Ureter (tissue), 1 donor: Measurements from ENCODE around the gene CCL22. TPM values are rescaled to one million over a fixed set of nuclear protein-coding genes. Genes with fewer than 3 reads are reported as not detected.
"Not testable (repeated sequence)": the region's sequence is repeated elsewhere in the genome, so short reads cannot be mapped to it uniquely, and the experiment has no call there.

Experiments used
- DNase-seq: peaks from one replicate; pipeline ENCODE4 v3.0.0-alpha.2; 2020; ENCODE audit warnings: low spot score
- total RNA-seq: library from RNA; stranded (reverse); gene quantifications from one replicate; pipeline ENCODE4 v1.2.4, GENCODE V29; 2023
- donor health status: DM: yes; HTN: yes; CAD: no.

The CCL22 gene
- total RNA-seq, 1 donor from 2014 or later = not detected

DNA sequence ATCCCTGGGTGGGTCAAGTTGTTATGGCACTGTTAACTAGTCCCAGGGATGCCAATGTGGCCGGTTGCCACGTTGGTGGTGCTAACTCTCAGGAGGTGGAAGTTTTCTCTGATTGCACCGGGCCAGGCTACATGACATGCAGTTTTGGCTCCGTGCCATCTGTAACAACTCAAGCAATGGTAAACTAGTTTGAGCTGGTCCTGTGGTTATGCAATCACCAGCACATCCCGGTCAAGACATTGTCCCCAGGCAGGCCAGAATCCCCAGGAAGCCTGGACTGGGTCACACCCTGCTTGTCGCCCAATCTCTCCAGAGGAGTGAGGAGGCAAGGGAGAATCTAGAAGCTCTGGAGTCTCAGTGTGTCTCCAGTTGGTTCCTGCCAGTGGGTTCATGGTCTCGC lies 35.9 kb downstream of the CCL22 start:
- DNase-seq = peak; percentile 87

DNA sequence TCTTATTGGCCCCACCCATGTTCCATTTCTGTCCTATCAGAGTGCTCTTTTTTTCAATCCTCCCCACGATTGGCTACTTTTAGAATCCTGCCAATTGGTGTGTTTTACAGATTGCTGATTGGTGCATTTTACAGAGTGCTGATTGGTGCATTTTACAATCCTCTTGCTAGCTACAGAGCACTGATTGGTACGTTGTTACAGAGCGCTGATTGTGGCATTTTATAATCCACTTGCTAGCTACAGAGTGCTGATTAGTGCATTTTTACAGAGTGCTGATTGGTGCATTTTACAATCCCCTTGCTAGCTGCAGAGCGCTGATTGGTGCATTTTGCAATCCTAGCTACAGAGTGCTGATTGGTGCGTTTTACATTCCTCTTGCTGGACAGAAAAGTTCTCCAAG lies 36.4 kb downstream of the CCL22 start:
- no peak for DNase-seq

DNA sequence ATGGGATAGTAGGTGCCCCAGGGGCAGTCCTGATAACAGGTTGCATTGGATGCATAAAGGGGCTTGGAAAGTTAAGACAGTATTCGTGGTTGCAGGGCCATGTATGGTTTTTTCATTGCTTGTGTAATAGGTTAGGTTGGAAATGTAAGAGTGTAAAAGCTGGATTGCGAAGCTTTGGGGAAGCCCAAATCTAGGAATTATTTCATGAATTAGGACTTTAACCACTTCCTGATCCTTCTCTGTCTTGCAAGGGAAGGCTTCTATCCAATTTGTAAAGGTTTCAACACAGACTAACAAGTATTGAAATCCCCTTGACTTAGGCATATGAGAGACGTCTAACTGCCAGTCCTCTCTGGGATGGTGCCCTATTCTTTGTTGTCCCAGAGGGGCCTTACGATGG lies 38.2 kb downstream of the CCL22 start:
- no peak for DNase-seq

DNA sequence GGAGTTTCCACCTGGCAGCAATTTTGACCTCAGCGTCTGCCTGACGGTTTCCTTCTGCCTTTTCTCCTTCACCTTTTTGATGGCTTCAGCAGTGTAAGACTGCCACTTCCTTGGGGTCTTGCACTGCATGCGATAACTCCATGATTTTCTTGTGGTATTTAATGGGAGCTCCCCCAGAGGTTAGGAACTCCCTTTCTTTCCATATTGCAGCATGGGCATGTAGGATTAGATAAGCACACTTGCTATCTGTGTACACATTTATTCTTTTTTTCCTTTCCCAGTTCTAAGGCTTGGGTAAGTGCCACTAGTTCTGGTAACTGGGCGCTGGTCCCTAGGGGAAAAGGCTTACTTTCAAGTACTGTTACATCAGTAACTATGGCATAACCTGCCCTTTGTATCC lies 38.9 kb downstream of the CCL22 start:
- DNase-seq = not testable (repeated sequence)

DNA sequence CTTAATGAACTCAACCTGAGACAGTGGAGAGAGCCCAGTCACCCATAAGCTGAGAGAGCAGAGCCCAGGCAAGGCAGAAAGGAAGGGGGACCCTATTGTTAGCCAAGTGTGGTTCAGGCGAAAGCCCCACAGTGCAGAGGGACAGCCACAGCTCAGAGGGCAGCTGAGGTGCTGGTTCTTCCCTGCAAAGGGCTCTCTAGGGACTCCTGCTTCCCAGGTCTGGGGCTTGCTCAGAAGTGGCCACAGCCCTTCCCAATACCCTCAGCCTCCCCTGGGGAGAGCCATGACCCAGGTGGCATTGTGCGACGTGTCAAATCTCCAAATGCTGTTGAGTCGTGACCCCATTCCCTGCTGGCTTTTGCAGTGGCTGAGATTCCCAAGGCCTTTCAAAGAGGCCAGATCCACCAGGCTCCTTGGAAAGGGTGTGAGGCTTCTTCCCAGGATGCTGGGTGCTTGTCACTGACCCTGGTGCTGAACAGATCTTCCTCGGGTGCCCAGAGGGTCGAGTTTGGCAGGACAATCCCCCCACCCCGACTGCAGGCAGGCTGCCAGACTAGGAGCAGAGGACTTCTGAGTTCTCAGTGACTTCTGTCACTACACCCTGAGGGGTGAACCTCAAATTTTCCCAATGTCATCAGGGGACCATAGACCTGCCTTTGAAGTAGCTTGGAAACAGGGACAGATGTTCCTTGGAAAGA lies 43.5 kb downstream of the CCL22 start:
- DNase-seq = no peak

- no peak for DNase-seq
Observed at GRCh38 chr16:57403965-57404817, 45.6 kb downstream of the CCL22 start, which contains the start of gene CCL17. Gene CCL17 (plus strand): TSS chr16:57404767. CDS start chr16:57413933, 9,166 bp downstream.

DNA sequence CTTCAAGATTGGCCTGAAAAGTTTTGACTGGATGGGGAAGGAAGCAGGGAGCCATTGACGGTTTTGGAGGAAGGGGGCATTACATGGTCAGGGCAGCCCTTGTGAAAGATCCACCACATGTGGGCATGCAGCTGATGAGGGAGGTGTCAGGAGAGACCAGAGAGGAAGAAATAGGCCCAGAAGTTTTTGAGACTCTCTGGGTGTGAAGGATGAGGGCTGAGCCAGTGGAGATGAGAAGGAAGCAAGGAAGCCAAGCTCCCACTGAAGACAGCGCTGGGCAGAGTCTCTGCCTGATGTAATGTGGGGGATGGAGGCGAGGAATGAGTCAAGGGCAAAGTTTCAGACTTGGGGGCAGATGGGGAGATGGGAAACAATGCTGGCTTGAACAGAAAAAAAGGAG lies 46.5 kb downstream of the CCL22 start:
- no peak for DNase-seq

DNA sequence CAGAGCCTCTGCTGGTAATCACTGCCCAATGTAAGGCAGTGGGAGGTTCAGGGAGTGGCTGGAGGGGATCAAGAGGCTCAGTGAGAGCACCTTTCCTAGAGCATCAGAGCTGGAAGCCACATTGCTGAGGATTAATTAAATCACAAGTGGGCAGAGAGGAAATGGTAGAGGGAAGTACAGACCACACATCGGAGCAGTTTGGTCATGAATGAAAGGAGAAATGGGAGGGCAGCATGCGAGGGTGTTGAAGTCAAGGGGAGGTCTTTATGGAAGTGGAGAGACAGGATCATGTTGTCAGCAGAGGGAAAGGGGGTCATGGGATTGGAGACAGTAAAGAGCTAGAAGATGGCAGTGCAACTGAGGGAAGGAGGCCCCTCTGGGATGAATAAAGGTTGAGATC lies 48.3 kb downstream of the CCL22 start:
- DNase-seq = no peak

- DNase-seq = no peak
Observed at GRCh38 chr16:57407521-57408353, 49.2 kb downstream of the CCL22 start.

- DNase-seq = no peak
Observed at GRCh38 chr16:57409065-57409464, 50.5 kb downstream of the CCL22 start.

DNA sequence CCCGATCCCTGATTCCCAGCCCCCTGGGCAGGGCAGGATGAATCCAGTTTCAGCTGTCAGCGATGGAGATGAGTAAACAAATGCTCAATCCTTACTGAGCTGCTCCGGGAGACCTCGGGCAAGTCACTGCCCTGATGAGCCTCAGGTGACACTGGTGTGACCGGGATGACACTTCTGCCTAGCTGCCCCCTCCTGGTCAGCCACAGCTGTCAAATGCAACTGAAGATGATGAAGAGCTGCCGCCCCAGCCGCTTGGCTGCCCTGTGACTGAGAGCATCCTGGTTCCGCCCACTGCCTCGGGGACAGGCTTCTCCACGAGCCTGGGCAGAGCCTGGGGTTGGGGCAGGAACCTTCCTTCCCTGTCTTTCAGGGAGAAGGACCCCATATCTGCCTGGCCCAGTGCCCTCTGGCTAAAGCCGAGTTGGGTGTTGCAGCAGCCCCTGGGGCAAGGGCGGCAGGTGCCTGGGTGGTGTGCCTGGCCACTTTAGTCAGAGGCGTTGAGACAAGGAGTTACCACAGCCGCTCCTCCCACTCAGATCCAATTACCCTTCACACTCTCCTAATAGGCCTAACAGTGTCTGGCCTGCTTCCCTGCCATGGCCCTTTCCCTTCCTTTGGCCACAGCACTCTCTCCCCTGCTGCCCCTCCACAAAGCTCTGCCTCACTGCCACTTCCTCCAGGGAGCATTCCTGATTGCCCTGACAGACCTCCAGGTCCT lies 51.4 kb downstream of the CCL22 start:
- DNase-seq = no peak

DNA sequence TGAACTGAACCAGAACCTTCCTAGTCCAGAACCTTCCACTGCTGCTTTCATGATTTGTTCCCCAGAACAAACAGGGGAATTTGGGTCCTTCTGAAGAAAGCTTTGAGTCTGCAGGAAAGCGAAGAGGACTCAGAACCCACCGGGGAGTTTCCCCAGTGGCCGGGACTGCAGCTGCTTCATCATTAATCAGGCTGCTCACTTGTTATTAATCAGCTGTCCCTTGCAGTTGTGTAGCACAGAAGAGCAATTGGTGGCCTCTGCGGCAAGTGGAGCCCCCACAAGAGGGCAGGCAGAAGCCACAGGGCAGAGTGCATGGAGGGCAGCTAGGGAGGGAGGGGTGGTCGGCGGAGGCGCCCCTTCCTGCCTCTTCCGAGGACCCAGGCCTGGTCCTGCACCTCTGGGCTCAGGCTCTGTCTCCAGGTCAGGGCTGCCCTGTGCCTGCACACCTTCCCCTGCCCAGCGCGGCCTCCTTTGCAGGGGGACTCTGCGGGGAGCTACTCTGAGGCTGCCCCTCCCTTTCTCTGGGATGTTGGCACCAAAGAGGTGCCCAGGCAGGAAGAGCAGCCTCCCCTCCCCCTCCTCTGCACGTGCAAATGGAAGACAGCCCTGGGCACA lies 52.9 kb downstream of the CCL22 start:
- DNase-seq = no peak

GRCh38 chr16:57412584-57412983 lies 54.0 kb downstream of the CCL22 start:
- DNase-seq = no peak

GRCh38 chr16:57413301-57413730 lies 54.7 kb downstream of the CCL22 start:
- no peak for DNase-seq

GRCh38 chr16:57413733-57414132 lies 55.1 kb downstream of the CCL22 start:
- no peak for DNase-seq

Other genes with a start within 250 kb of the CCL22 start
- gene PSME3IP1, start 172.7 kb upstream of the CCL22 start, total RNA-seq = 122 TPM
- gene RSPRY1, start 172.5 kb upstream of the CCL22 start, total RNA-seq = 44.7 TPM
- 43.3 TPM for gene ARL2BP, start 113.5 kb upstream of the CCL22 start, total RNA-seq
- 34.3 TPM for gene PLLP, start 74.1 kb upstream of the CCL22 start, total RNA-seq
- gene CX3CL1, start 13.7 kb downstream of the CCL22 start, total RNA-seq = 31.1 TPM
- 0.78 TPM for gene CCL17, start 46.0 kb downstream of the CCL22 start, total RNA-seq
- gene CIAPIN1, start 88.6 kb downstream of the CCL22 start, total RNA-seq = 53.2 TPM
- 66.6 TPM for gene COQ9, start 88.7 kb downstream of the CCL22 start, total RNA-seq
- 57.3 TPM for gene POLR2C, start 103.9 kb downstream of the CCL22 start, total RNA-seq
- gene DOK4, start 127.7 kb downstream of the CCL22 start, total RNA-seq = 12.5 TPM
- 4.6 TPM for gene CCDC102A, start 177.8 kb downstream of the CCL22 start, total RNA-seq
- gene ADGRG5, start 183.9 kb downstream of the CCL22 start, total RNA-seq = 0.75 TPM